ENCODE results near the gene TRIM36. TPM values are rescaled to one million over a fixed set of nuclear protein-coding genes. Genes with fewer than 3 reads are reported as not detected.

The TRIM36 gene
- total and polyA plus RNA-seq, 10 of the 15 experiments (the other 5 are each of a cell fraction or from before 2014, with no cell fraction given), result 0.01 to 0.09 (median 0.07) TPM; not detected in 6

- 42% methylated on average over 5 of the region's 5 CpGs for WGBS (ENCODE audit: insufficient coverage, insufficient replicate concordance, low lambda C conversion rate, missing lambda C conversion rate)
- Histone ChIP-seq H3K4me1 (ENCODE audit: control insufficient read depth, insufficient read depth, low read length) (no peaks in the 10 kb centered on the region), H3K27ac (ENCODE audit: control insufficient read depth, insufficient read depth) (no peak overlapping the region), H3K4me2 (ENCODE audit: control insufficient read depth, insufficient read depth) (no peak overlapping the region), H3K9me3 (replicated peaks; ENCODE audit: control insufficient read depth, insufficient read depth, low read length) (no peaks in the 10 kb centered on the region; the same call in 2 of the 3 replicates), H3K9ac (ENCODE audit: control insufficient read depth, insufficient read depth, low read length) (no peak overlapping the region), H2AFZ (ENCODE audit: control insufficient read depth, low read depth, low read length) (no peak overlapping the region), H4K20me1 (ENCODE audit: control insufficient read depth, insufficient read depth) (no peaks in the 10 kb centered on the region), H3K4me3 (no peak overlapping the region), H3K27me3 (replicated peaks in 1 of 2; ENCODE audit: control insufficient read depth in 2 of 2, insufficient read depth in 2 of 2, low read length in 1 of 2) (no peaks in the 10 kb centered on the region), H3K36me3 (ENCODE audit: control insufficient read depth in 2 of 2, insufficient read depth in 2 of 2, low read length in 1 of 2) (no peaks in the 10 kb centered on the region), H3K79me2 (ENCODE audit: control insufficient read depth, insufficient read depth, low read length) (no peaks in the 10 kb centered on the region)
- RAD21 ChIA-PET (ENCODE audit: unreplicated experiment), result no interaction called here
- no TSS peak for BruUV-seq (replicated peaks)
- TF ChIP-seq IRF4 (IDR thresholded peaks at IDR 0.05; ENCODE audit: low read depth, low read length), result no peak
- TF ChIP-seq PBX3 (IDR thresholded peaks at IDR 0.05; ENCODE audit: insufficient replicate concordance, low read depth, low read length), result no peak
- TF ChIP-seq HDGF (IDR thresholded peaks at IDR 0.05), result no peak
- TF ChIP-seq YY1 (IDR thresholded peaks at IDR 0.05; ENCODE audit: low read depth, low read length), result no peak
- TF ChIP-seq ATF2 (IDR thresholded peaks at IDR 0.05; ENCODE audit: low read length), result no peak
- TF ChIP-seq FOXM1 (IDR thresholded peaks at IDR 0.05; ENCODE audit: low read depth, low read length), result no peak
- TF ChIP-seq SKIL (IDR thresholded peaks at IDR 0.05; ENCODE audit: low read depth, poor library complexity, severe bottlenecking), result no peak
- no peak for TF ChIP-seq ZBTB4 (CRISPR knock-in tag; IDR thresholded peaks at IDR 0.05)
- SMC1A ChIA-PET (ENCODE audit: uncharacterized antibody, unreplicated experiment), result no interaction called here
- CTCF ChIA-PET, result interaction anchor here (0.6 kb wide), 1 partner anchor 49 kb away, joined by 3 read pairs; no protein-coding TSS in a partner anchor
- FAIRE-seq (no peak), DNase-seq (ENCODE audit: low read depth, low spot score) (no peak), ATAC-seq (no peak)
- POLR2A ChIA-PET, result no interaction called here
- in situ Hi-C loops (cut with MboI), result no loop called here
- intact Hi-C loops (cut with micrococcal nuclease; ENCODE audit: unreplicated experiment), result no loop called here
Observed at GRCh38 chr5:115150512-115150911, 19.2 kb downstream of the TRIM36 start.

All from GM12878 (cell line).